ENCODE measurements around the gene ECE2. TPM values are rescaled to one million over a fixed set of nuclear protein-coding genes. Genes with fewer than 3 reads are reported as not detected.
A peak's percentile ranks its signal among the peaks of the same experiment; 100 is the strongest.

Gene ECE2
- total RNA-seq, 5 donors from 2014 or later (not counting 1 experiment from before 2014, with no cell fraction given): not detected

- Histone ChIP-seq H3K9me3 (no peaks in the 10 kb centered on the region), H3K36me3 (ENCODE audit: control insufficient read depth in 2 of 2, extremely low read depth in 1 of 2, insufficient read depth in 1 of 2, low read length in 1 of 2) (no peaks in the 10 kb centered on the region), H3K4me1 (ENCODE audit: control insufficient read depth in 1 of 2, extremely low read depth in 1 of 2, insufficient read depth in 2 of 2, low read length in 2 of 2) (peaks cover 4 to 23% of the 10 kb centered on the region in 2 experiments), H3K27me3 (replicated peaks in 1 of 2; ENCODE audit: control insufficient read depth in 2 of 2, extremely low read depth in 1 of 2, insufficient read depth in 2 of 2, low read length in 1 of 2) (peaks cover 10 to 73% of the 10 kb centered on the region in 2 experiments), H3K27ac (ENCODE audit: low read length) (no peak overlapping the region), H3K4me3 (ENCODE audit: control insufficient read depth in 1 of 2, extremely low read depth in 1 of 2, low read length in 1 of 2) (no peak overlapping the region)
- Mint-ChIP-seq H3K27ac (no peak overlapping the region), H3K27me3 (peaks cover 37 to 43% of the 10 kb centered on the region in 2 donors), H3K4me1 (peaks cover 15 to 17% (median 15%) of the 10 kb centered on the region in 3 donors), H3K9me3 (no peaks in the 10 kb centered on the region), H3K36me3 (no peaks in the 10 kb centered on the region), H3K4me3 (peak overlapping the region; percentile 73 to 82 (median 79))
- ATAC-seq (replicated peaks in 1 of 4): no peak
- peak in 1 of 35 experiments; percentile 15 for DNase-seq
- ChIA-PET POLR2A (no interaction called here), CTCF (interaction anchor here (0.6 to 3.3 kb wide), 3 partner anchors 19 to 213 kb away, joined by 3 to 14 read pairs (median 3); partner anchors contain the start of gene EEF1AKMT4 (in 1 of the 2))
- WGBS (ENCODE audit: insufficient coverage): 8% methylated on average over 79 of the region's 79 CpGs
These were observed 45.0 kb upstream of the ECE2 start for GRCh38 chr3:184230603-184231528.

- Histone ChIP-seq H3K27ac (ENCODE audit: low read length) (no peak overlapping the region), H3K27me3 (replicated peaks in 1 of 2; ENCODE audit: control insufficient read depth in 2 of 2, extremely low read depth in 1 of 2, insufficient read depth in 2 of 2, low read length in 1 of 2) (peaks cover 10 to 72% of the 10 kb centered on the region in 2 experiments), H3K36me3 (ENCODE audit: control insufficient read depth in 2 of 2, extremely low read depth in 1 of 2, insufficient read depth in 1 of 2, low read length in 1 of 2) (no peaks in the 10 kb centered on the region), H3K9me3 (no peaks in the 10 kb centered on the region), H3K4me1 (ENCODE audit: control insufficient read depth in 1 of 2, extremely low read depth in 1 of 2, insufficient read depth in 2 of 2, low read length in 2 of 2) (peaks cover 4 to 23% of the 10 kb centered on the region in 2 experiments), H3K4me3 (ENCODE audit: control insufficient read depth in 1 of 2, extremely low read depth in 1 of 2, low read length in 1 of 2) (no peak overlapping the region)
- Mint-ChIP-seq H3K36me3 (no peaks in the 10 kb centered on the region), H3K4me3 (peak overlapping the region; percentile 73 to 79 (median 79)), H3K9me3 (no peaks in the 10 kb centered on the region), H3K4me1 (peaks cover 15 to 17% (median 15%) of the 10 kb centered on the region in 3 donors), H3K27ac (no peak overlapping the region), H3K27me3 (peaks cover 33 to 38% of the 10 kb centered on the region in 2 donors)
- ChIA-PET CTCF (interaction anchor here in 1 of 2 donors (0.6 kb wide), 1 partner anchor 212 kb away, joined by 3 read pairs; no protein-coding TSS in a partner anchor), POLR2A (no interaction called here)
- WGBS (ENCODE audit: insufficient coverage): 56% methylated on average over 3 of the region's 3 CpGs
- ATAC-seq (replicated peaks in 1 of 4) (no peak), DNase-seq (no peak)
These were observed 44.2 kb upstream of the ECE2 start for GRCh38 chr3:184231671-184232070.

- CTCF ChIA-PET: interaction anchor here in 1 of 2 donors (0.7 kb wide), 1 partner anchor 30 kb away, joined by 3 read pairs; no protein-coding TSS in a partner anchor
- 89% methylated on average over 13 of the region's 23 CpGs for WGBS (ENCODE audit: insufficient coverage)
These were observed 42.5 kb upstream of the ECE2 start for GRCh38 chr3:184233127-184233843.

GRCh38 chr3:184234224-184234623 is 41.6 kb upstream of the ECE2 start:
- peaks cover 19 to 23% of the 10 kb centered on the region in 2 donors for H3K27me3 Mint-ChIP-seq
- no peaks in the 10 kb centered on the region for H3K9me3 Mint-ChIP-seq
- Histone ChIP-seq H3K36me3 (ENCODE audit: control insufficient read depth in 2 of 2, extremely low read depth in 1 of 2, insufficient read depth in 1 of 2, low read length in 1 of 2) (no peaks in the 10 kb centered on the region), H3K27me3 (replicated peaks in 1 of 2; ENCODE audit: control insufficient read depth in 2 of 2, extremely low read depth in 1 of 2, insufficient read depth in 2 of 2, low read length in 1 of 2) (peaks cover 8 to 50% of the 10 kb centered on the region in 2 experiments), H3K9me3 (no peaks in the 10 kb centered on the region), H3K4me3 (ENCODE audit: control insufficient read depth in 1 of 2, extremely low read depth in 1 of 2, low read length in 1 of 2) (no peak overlapping the region), H3K4me1 (ENCODE audit: control insufficient read depth in 1 of 2, extremely low read depth in 1 of 2, insufficient read depth in 2 of 2, low read length in 2 of 2) (peaks cover 4 to 14% of the 10 kb centered on the region in 2 experiments), H3K27ac (ENCODE audit: low read length) (no peak overlapping the region)
- no peaks in the 10 kb centered on the region for H3K36me3 Mint-ChIP-seq
- ChIA-PET POLR2A (no interaction called here), CTCF (no interaction called here)
- no peak for ATAC-seq (replicated peaks in 1 of 4)
- no peak overlapping the region for H3K4me3 Mint-ChIP-seq
- WGBS (ENCODE audit: insufficient coverage): 64% methylated on average over 4 of the region's 4 CpGs
- no peak overlapping the region for H3K27ac Mint-ChIP-seq
- no peak for DNase-seq
- peaks cover 8 to 20% (median 10%) of the 10 kb centered on the region in 3 donors for H3K4me1 Mint-ChIP-seq

More at GRCh38 chr3:184233127-184233843, 42.5 kb upstream of the ECE2 start:
- Mint-ChIP-seq H3K4me3 (no peak overlapping the region), H3K36me3 (no peaks in the 10 kb centered on the region), H3K4me1 (peaks cover 12 to 25% (median 17%) of the 10 kb centered on the region in 3 donors), H3K27me3 (peaks cover 22 to 29% of the 10 kb centered on the region in 2 donors), H3K27ac (no peak overlapping the region), H3K9me3 (no peaks in the 10 kb centered on the region)
- H3K4me1 ChIP-seq (ENCODE audit: control insufficient read depth in 1 of 2, extremely low read depth in 1 of 2, insufficient read depth in 2 of 2, low read length in 2 of 2): peaks cover 4 to 21% of the 10 kb centered on the region in 2 experiments
- H3K27ac ChIP-seq (ENCODE audit: low read length): no peak overlapping the region
- no peaks in the 10 kb centered on the region for H3K36me3 ChIP-seq (ENCODE audit: control insufficient read depth in 2 of 2, extremely low read depth in 1 of 2, insufficient read depth in 1 of 2, low read length in 1 of 2)
- POLR2A ChIA-PET: no interaction called here
- peaks cover 8 to 58% of the 10 kb centered on the region in 2 experiments for H3K27me3 ChIP-seq (replicated peaks in 1 of 2; ENCODE audit: control insufficient read depth in 2 of 2, extremely low read depth in 1 of 2, insufficient read depth in 2 of 2, low read length in 1 of 2)
- ATAC-seq (replicated peaks in 1 of 4) (no peak), DNase-seq (no peak)
- H3K4me3 ChIP-seq (ENCODE audit: control insufficient read depth in 1 of 2, extremely low read depth in 1 of 2, low read length in 1 of 2): no peak overlapping the region
- no peaks in the 10 kb centered on the region for H3K9me3 ChIP-seq

- Mint-ChIP-seq H3K9me3 (no peaks in the 10 kb centered on the region), H3K27ac (no peak overlapping the region), H3K4me3 (no peak overlapping the region), H3K36me3 (no peaks in the 10 kb centered on the region), H3K4me1 (peaks cover 8 to 20% (median 10%) of the 10 kb centered on the region in 3 donors), H3K27me3 (peaks cover 19 to 23% of the 10 kb centered on the region in 2 donors)
- Histone ChIP-seq H3K27me3 (replicated peaks in 1 of 2; ENCODE audit: control insufficient read depth in 2 of 2, extremely low read depth in 1 of 2, insufficient read depth in 2 of 2, low read length in 1 of 2) (peaks cover 8 to 46% of the 10 kb centered on the region in 2 experiments), H3K27ac (ENCODE audit: low read length) (no peak overlapping the region), H3K4me3 (ENCODE audit: control insufficient read depth in 1 of 2, extremely low read depth in 1 of 2, low read length in 1 of 2) (no peak overlapping the region), H3K9me3 (no peaks in the 10 kb centered on the region), H3K36me3 (ENCODE audit: control insufficient read depth in 2 of 2, extremely low read depth in 1 of 2, insufficient read depth in 1 of 2, low read length in 1 of 2) (no peaks in the 10 kb centered on the region), H3K4me1 (ENCODE audit: control insufficient read depth in 1 of 2, extremely low read depth in 1 of 2, insufficient read depth in 2 of 2, low read length in 2 of 2) (peaks cover under 1 to 11% of the 10 kb centered on the region in 2 experiments)
- WGBS (ENCODE audit: insufficient coverage): 91% methylated on average over 12 of the region's 19 CpGs
- ATAC-seq (replicated peaks in 1 of 4) (no peak), DNase-seq (no peak)
- CTCF ChIA-PET: no interaction called here
- POLR2A ChIA-PET: no interaction called here
These were observed 41.0 kb upstream of the ECE2 start for GRCh38 chr3:184234671-184235380.
